ENCODE data around the gene PACC1.
"Not testable (repeated sequence)": the region's sequence is repeated elsewhere in the genome, so short reads cannot be mapped to it uniquely, and the experiment has no call there.

Gene PACC1

GRCh38 chr1:212397171-212397570 is 17.5 kb downstream of the PACC1 start:
- in situ Hi-C loops (cut with HindIII; ENCODE audit: low pct_ligation_motif_present, low sequenced_read_pairs), result no loop called here
- no peak for DNase-seq
- Histone ChIP-seq H3K27me3 (replicated peaks) (no peaks in the 10 kb centered on the region), H3K4me3 (ENCODE audit: low read depth, low read length) (no peak overlapping the region), H3K27ac (no peak overlapping the region), H3K36me3 (replicated peaks) (no peaks in the 10 kb centered on the region)
- TF ChIP-seq CTCF (IDR thresholded peaks at IDR 0.05; ENCODE audit: low read depth, low read length, missing control alignments), result no peak

GRCh38 chr1:212396638-212397037 is 18.0 kb downstream of the PACC1 start:
- in situ Hi-C loops (cut with HindIII; ENCODE audit: low pct_ligation_motif_present, low sequenced_read_pairs), result no loop called here
- DNase-seq, result no peak
- Histone ChIP-seq H3K27ac (no peak overlapping the region), H3K4me3 (ENCODE audit: low read depth, low read length) (no peak overlapping the region), H3K27me3 (replicated peaks) (no peaks in the 10 kb centered on the region), H3K36me3 (replicated peaks) (no peaks in the 10 kb centered on the region)
- TF ChIP-seq CTCF (IDR thresholded peaks at IDR 0.05; ENCODE audit: low read depth, low read length, missing control alignments), result no peak

DNA sequence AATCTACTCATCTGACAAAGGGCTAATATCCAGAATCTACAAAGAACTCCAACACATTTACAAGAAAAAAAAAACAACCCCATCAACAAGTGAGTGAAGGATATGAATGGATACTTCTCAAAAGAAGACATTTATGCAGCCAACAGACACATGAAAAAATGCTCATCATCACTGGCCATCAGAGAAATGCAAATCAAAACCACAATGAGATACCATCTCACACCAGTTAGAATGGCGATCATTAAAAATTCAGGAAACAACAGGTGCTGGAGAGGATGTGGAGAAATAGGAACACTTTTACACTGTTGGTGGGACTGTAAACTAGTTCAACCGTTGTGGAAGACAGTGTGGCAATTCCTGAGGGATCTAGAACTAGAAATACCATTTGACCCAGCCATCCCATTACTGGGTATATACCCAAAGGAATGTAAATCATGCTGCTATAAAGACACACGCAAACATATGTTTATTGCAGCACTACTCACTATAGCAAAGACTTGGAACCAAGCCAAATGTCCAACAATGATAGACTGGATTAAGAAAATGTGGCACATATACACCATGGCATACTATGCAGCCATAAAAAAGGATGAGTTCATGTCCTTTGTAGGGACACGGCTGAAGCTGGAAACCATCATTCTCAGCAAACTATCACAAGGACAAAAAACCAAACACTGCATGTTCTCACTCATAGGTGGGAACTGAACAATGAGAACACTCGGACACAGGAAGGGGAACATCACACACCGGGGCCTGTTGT is 18.8 kb downstream of the PACC1 start:
- H3K27me3 ChIP-seq (replicated peaks); H3K36me3 ChIP-seq (replicated peaks); H3K27ac ChIP-seq; DNase-seq; in situ Hi-C loops (cut with HindIII; ENCODE audit: low pct_ligation_motif_present, low sequenced_read_pairs); H3K4me3 ChIP-seq (ENCODE audit: low read depth, low read length): not testable (repeated sequence)

GRCh38 chr1:212388985-212389716 is 25.5 kb downstream of the PACC1 start:
- Histone ChIP-seq H3K27me3 (replicated peaks) (no peaks in the 10 kb centered on the region), H3K4me3 (ENCODE audit: low read depth, low read length) (no peak overlapping the region), H3K36me3 (replicated peaks) (peaks cover 13% of the 10 kb centered on the region), H3K27ac (no peak overlapping the region)
- no peak for TF ChIP-seq CTCF (IDR thresholded peaks at IDR 0.05; ENCODE audit: low read depth, low read length, missing control alignments)
- DNase-seq, result no peak
- in situ Hi-C loops (cut with HindIII; ENCODE audit: low pct_ligation_motif_present, low sequenced_read_pairs), result no loop called here

GRCh38 chr1:212386029-212386428 is 28.7 kb downstream of the PACC1 start:
- Histone ChIP-seq H3K27me3 (replicated peaks) (no peaks in the 10 kb centered on the region), H3K4me3 (ENCODE audit: low read depth, low read length) (no peak overlapping the region), H3K36me3 (replicated peaks) (peaks cover 16% of the 10 kb centered on the region), H3K27ac (no peak overlapping the region)
- in situ Hi-C loops (cut with HindIII; ENCODE audit: low pct_ligation_motif_present, low sequenced_read_pairs), result no loop called here
- no peak for TF ChIP-seq CTCF (IDR thresholded peaks at IDR 0.05; ENCODE audit: low read depth, low read length, missing control alignments)
- no peak for DNase-seq

GRCh38 chr1:212381397-212382035 is 33.2 kb downstream of the PACC1 start:
- no peak for TF ChIP-seq CTCF (IDR thresholded peaks at IDR 0.05; ENCODE audit: low read depth, low read length, missing control alignments)
- Histone ChIP-seq H3K27ac (no peak overlapping the region), H3K36me3 (replicated peaks) (peaks cover 24% of the 10 kb centered on the region), H3K4me3 (ENCODE audit: low read depth, low read length) (no peak overlapping the region), H3K27me3 (replicated peaks) (no peaks in the 10 kb centered on the region)
- in situ Hi-C loops (cut with HindIII; ENCODE audit: low pct_ligation_motif_present, low sequenced_read_pairs), result no loop called here
- no peak for DNase-seq

All from brain microvascular endothelial cell (primary cell).